Measurements from ENCODE around the gene CNOT3. TPM values are rescaled to one million over a fixed set of nuclear protein-coding genes. Genes with fewer than 3 reads are reported as not detected.

Gene CNOT3
- total RNA-seq, 1 donor from 2014 or later, result 44.6 TPM

DNA sequence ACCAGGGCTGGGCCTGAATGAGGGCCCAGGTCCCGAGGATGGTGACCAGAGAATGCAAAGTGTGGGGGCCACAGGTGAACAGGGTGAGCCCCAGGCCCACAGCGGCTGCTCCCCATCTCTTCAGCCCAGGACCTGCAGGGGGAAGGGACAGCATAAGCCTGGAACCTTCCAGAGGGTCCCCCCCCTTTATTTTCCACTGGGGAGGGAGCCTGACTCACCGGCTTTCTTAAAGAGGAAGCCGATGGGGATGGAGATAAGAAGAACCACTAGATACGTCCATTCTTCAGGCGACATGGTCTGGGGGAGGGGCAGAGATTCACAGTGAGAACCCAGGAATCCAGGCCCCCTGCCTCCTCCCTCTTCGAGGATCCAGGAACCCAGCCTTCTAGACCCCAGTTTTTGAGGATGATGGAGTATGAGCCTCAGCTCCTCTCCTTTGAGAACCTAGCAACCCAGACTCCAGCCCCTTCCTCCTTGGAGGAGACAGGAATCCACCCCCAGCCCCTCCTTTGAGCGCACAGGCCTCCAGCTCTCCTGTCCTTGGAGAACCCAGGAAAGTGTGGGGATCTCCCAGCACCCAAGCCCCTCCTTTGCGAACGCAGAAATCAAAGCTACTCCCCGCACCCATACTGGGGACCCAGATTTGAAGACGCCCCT is 50.8 kb downstream of the CNOT3 start:
- no peak for ATAC-seq
- TF ChIP-seq, protein P1, sequence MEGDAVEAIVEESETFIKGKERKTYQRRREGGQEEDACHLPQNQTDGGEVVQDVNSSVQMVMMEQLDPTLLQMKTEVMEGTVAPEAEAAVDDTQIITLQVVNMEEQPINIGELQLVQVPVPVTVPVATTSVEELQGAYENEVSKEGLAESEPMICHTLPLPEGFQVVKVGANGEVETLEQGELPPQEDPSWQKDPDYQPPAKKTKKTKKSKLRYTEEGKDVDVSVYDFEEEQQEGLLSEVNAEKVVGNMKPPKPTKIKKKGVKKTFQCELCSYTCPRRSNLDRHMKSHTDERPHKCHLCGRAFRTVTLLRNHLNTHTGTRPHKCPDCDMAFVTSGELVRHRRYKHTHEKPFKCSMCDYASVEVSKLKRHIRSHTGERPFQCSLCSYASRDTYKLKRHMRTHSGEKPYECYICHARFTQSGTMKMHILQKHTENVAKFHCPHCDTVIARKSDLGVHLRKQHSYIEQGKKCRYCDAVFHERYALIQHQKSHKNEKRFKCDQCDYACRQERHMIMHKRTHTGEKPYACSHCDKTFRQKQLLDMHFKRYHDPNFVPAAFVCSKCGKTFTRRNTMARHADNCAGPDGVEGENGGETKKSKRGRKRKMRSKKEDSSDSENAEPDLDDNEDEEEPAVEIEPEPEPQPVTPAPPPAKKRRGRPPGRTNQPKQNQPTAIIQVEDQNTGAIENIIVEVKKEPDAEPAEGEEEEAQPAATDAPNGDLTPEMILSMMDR (IDR thresholded peaks at IDR 0.05), result no peak
- H3K4me3 ChIP-seq, result peak overlapping the region; percentile 94

DNA sequence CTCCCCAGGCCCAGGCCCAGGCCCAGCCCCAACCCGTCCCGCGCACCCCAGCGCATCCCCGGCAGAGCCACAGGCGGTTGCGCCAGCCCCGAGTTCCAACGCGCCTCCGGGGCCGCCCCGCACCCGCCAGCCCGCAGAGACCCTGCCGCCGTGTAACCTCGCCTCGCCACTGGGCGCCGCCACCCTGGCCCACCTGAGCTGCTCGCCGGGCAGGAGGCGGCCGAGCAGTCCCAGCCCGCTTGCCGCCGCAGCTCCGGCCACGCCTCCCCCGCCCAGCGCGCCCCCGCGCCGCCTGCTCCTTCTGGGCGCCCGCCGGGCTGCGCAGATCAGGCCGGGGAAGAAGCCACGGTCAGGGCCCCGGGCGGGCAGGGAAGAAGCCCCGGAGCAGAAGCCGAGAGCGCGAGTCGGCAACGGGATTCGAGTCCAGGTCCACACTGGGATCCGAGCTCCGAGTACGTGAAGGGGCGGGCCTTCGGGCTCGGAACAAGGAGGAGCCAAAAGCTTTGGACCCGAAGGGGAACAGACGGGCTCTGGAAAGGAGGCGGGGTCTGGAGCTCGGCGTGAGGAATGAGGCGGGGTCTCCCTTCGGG is 51.7 kb downstream of the CNOT3 start, which contains the start of gene MBOAT7:
TSS of gene MBOAT7 (minus strand) at position 436 of the 590 bp plus-strand sequence. CDS start 1,072 bp downstream, outside the sequence.
- H3K4me3 ChIP-seq, result peak within 1 kb of the TSS; percentile 94
- intact Hi-C loops (cut with DNase I), result no loop called here
- DNase-seq, result no peak
- TF ChIP-seq, protein P1 (IDR thresholded peaks at IDR 0.05), result peak; percentile 43
- no peaks in the 10 kb centered on the region for H3K9me3 ChIP-seq
- no peaks in the 10 kb centered on the region for H3K27me3 ChIP-seq (ENCODE audit: low read depth)
- H3K4me1 ChIP-seq, result peaks cover 20% of the 10 kb centered on the region
- peaks cover 23% of the 10 kb centered on the region for H3K36me3 ChIP-seq
- ATAC-seq, result peak; percentile 3 to 25
- peak within 1 kb of the TSS; percentile 92 for H3K27ac ChIP-seq

More for the DNA sequence above, 50.8 kb downstream of the CNOT3 start:
- Histone ChIP-seq H3K27ac (peak overlapping the region; percentile 92), H3K4me1 (peaks cover 20% of the 10 kb centered on the region), H3K9me3 (no peaks in the 10 kb centered on the region), H3K27me3 (ENCODE audit: low read depth) (no peaks in the 10 kb centered on the region), H3K36me3 (peaks cover 17% of the 10 kb centered on the region)
- intact Hi-C loops (cut with DNase I), result no loop called here
- DNase-seq, result peak; percentile 50

DNA sequence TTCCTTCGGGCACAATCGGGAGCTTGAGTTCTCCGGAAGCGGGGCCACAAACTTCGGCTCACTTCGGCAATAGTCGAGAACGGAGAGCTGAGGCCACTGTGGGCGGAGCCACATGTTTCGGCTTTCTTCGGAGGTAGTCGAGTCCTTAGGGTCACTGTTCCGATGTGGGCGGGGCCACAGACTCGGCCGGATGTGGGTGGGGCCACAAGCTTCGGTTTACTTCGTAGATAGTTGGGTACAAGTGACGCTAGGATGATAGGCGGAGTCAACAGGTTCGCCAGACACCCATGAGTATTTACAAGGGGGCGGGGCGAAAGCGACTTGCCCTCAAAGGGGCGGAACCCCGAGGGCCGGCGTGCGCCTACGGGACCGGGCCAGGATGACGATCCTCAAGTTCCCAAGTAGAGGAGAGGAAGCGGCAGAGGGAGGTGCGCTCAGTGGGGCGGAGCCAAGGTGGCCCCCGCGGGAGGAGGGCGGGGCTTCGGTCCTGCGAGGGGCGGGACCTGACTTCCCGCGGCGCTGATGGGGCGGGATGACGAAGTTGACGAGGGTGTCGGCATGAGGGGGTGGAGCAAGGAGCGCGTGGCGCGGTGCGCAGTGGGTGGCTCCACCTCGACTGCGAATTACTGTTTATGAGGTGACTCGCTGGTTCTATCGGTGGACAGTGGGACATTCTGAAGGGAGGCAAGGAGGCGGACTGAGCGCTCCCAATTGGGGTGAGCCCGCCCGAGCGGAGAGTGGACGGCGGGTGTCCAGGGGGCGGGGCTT is 52.4 kb downstream of the CNOT3 start:
- DNase-seq (peak; percentile 100), ATAC-seq (peak; percentile 83 to 89)
- TF ChIP-seq, protein P1 (IDR thresholded peaks at IDR 0.05), result no peak
- peaks cover 20% of the 10 kb centered on the region for H3K4me1 ChIP-seq
- no peaks in the 10 kb centered on the region for H3K27me3 ChIP-seq (ENCODE audit: low read depth)
- H3K9me3 ChIP-seq, result no peaks in the 10 kb centered on the region
- H3K27ac ChIP-seq, result peak overlapping the region; percentile 92
- H3K36me3 ChIP-seq, result peaks cover 29% of the 10 kb centered on the region
- peak overlapping the region; percentile 94 for H3K4me3 ChIP-seq
- intact Hi-C loops (cut with DNase I), result no loop called here

DNA sequence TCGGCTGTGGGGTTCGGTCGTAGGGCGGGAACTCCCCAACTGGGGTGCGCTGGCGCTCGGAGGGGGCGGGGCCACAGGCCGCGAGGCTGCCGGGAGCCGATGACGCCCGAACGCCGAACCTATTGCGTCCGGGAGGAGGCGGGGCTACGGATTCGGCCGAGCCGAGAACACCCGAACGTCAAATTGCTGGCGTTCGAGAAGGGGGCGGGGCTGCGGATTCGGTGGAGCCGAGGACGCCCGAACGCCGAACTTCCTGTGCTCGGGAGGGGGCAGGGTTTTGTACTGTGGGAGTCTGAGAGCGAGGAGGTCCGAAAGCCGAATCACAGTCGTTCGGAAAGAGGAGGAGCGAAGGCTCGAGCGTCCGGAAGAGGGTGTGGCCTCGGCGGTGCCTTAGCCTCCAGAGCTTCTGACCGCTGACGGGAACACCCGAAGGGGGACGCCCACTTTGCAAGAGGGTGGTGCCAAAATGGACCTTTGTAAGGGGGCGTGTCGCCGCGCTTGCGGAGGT is 53.0 kb downstream of the CNOT3 start:
- DNase-seq (peak; percentile 99), ATAC-seq (peak; percentile 82 to 87)
- TF ChIP-seq, protein P1 (IDR thresholded peaks at IDR 0.05), result no peak
- intact Hi-C loops (cut with DNase I), result no loop called here
- peak overlapping the region; percentile 92 for H3K27ac ChIP-seq
- H3K27me3 ChIP-seq (ENCODE audit: low read depth), result no peaks in the 10 kb centered on the region
- peaks cover 20% of the 10 kb centered on the region for H3K4me1 ChIP-seq
- H3K36me3 ChIP-seq, result peaks cover 35% of the 10 kb centered on the region
- H3K9me3 ChIP-seq, result no peaks in the 10 kb centered on the region
- peak overlapping the region; percentile 94 for H3K4me3 ChIP-seq

DNA sequence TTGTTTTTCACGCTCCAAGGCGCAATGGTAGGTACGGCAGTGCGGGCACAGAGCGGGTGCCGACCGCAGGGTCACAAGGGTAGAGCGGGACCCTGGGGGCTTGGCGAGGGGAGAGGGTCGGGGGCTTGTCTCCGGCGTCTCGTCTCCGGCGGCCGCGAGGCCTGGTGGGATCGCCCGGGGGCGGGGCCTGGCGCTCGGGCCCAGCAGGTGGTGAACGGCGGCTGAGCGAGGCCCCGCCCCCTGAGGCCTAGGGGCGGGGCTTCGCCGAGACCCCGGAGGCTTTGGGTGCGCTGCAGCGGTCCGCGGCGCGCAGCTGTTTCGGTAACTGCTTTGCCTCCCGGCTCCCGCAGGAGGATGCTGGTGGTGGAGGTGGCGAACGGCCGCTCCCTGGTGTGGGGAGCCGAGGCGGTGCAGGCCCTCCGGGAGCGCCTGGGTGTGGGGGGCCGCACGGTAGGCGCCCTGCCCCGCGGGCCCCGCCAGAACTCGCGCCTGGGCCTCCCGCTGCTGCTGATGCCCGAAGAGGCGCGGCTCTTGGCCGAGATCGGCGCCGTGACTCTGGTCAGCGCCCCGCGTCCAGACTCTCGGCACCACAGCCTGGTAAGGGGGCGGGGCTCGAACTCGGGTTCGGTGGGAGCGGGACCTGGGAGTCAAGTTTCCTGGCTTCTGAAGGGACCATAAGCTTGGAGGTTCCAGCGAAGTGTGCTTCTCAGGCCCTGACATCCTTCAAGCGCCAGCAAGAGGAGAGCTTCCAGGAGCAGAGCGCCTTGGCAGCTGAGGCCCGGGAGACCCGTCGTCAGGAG is 53.6 kb downstream of the CNOT3 start, which contains the start of gene TSEN34:
TSS of gene TSEN34 (plus strand) at position 298 of the 800 bp plus-strand sequence. CDS start at position 355, 57 bp downstream.
- peak; percentile 67 to 68 for ATAC-seq
- DNase-seq, result peak; percentile 93

More for the DNA sequence above, 53.6 kb downstream of the CNOT3 start, which contains the start of gene TSEN34:
- Histone ChIP-seq H3K36me3 (peaks cover 36% of the 10 kb centered on the region), H3K27ac (peak within 1 kb of the TSS; percentile 92), H3K4me3 (peak within 1 kb of the TSS; percentile 94), H3K4me1 (peaks cover 20% of the 10 kb centered on the region), H3K27me3 (ENCODE audit: low read depth) (no peaks in the 10 kb centered on the region), H3K9me3 (no peaks in the 10 kb centered on the region)
- intact Hi-C loops (cut with DNase I), result no loop called here
- TF ChIP-seq, protein P1 (IDR thresholded peaks at IDR 0.05), result no peak
